Sigmoid colon (tissue), 7 donors: ENCODE measurements around the gene DEF6. TPM values are rescaled to one million over a fixed set of nuclear protein-coding genes. Genes with fewer than 3 reads are reported as not detected.
A peak's percentile ranks its signal among the peaks of the same experiment; 100 is the strongest.

Experiments used
- DNase-seq: peaks from one replicate; pipeline ENCODE4 v3.0.0-alpha.2; 2019
- H3K27ac ChIP-seq, 4 donors: fragments of 200-600 bp; sonication (generic); one replicate each; pipeline ENCODE4 v1.5.1; 2016 to 2019; ENCODE audit warnings: mild to moderate bottlenecking in 1 of 4
- H3K27me3 ChIP-seq, 3 donors: fragments of 200-600 bp; sonication (generic); one replicate each; pipeline ENCODE4 v1.5.1; 2019; ENCODE audit warnings: mild to moderate bottlenecking in 1 of 3
- H3K36me3 ChIP-seq, 4 donors: fragments of 200-600 bp; sonication (generic); one replicate each; pipeline ENCODE4 v1.5.1; 2016 to 2019
- H3K4me1 ChIP-seq, 4 donors: fragments of 200-600 bp; sonication (generic); one replicate each; pipeline ENCODE4 v1.5.1; 2017 to 2019
- H3K4me3 ChIP-seq, 4 donors: fragments of 200-600 bp; sonication (generic); one replicate each; pipeline ENCODE4 v1.5.1; 2017 to 2019; ENCODE audit warnings: mild to moderate bottlenecking in 2 of 4, moderate library complexity in 1 of 4
- H3K9me3 ChIP-seq, 4 donors: fragments of 200-600 bp in 3 of 4; sonication (generic) in 3 of 4; one replicate each; pipeline versions ENCODE4 v1.5.1 to v1.6.1; 2013 to 2019
- CTCF ChIP-seq, 4 experiments: fragments of 450-650 bp in 3 of 4; fragments of 200-600 bp in 1 of 4; IDR thresholded peaks; one replicate each; pipeline ENCODE4 v1.5.1; 2016 to 2019; ENCODE audit warnings: antibody characterized with exemption in 4 of 4, mild to moderate bottlenecking in 3 of 4, moderate library complexity in 2 of 4
- EP300 ChIP-seq, 4 donors: sonication (generic); formaldehyde crosslinking; IDR thresholded peaks; one replicate each; pipeline ENCODE4 v1.6.1; 2017; ENCODE audit warnings: antibody characterized with exemption in 4 of 4
- POLR2AphosphoS5 ChIP-seq, 4 donors: sonication (generic); formaldehyde crosslinking; IDR thresholded peaks; one replicate each; pipeline ENCODE4 v1.6.1; 2017; ENCODE audit warnings: antibody characterized with exemption in 4 of 4
- WGBS, 2 donors: extraction: QIAGEN DNeasy Blood & Tissue Kit; methylation state at CpG; one replicate each; pipeline ENCODE4 v1.1.7; 2013; 5-methylcytosine and 5-hydroxymethylcytosine counted together
- intact Hi-C: fragments of 100-400 bp; cut with DNase I; formaldehyde crosslinking; loops from one replicate; pipeline ENCODE4 v1.15.1; 2023
- polyA plus RNA-seq, 3 donors: library from polyadenylated mRNA; stranded (reverse); fragments of 200-250 nt; gene quantifications; one replicate each; pipeline ENCODE4 v1.2.3, GENCODE V29; 2013
- total RNA-seq, 4 donors: library from RNA; depleted of rRNA; stranded (reverse); fragments of >200 nt; gene quantifications; one replicate each; pipeline ENCODE4 v1.1.0, GENCODE V29; 2016
- donor health status: healthy with polysubstance abuse.
- donor health status: Bipolar disorder and iron deficiency.
- donor health status: healthy.

Gene DEF6
- total and polyA plus RNA-seq, 7 donors, result 1.4 to 30.1 (median 4.2) TPM

GRCh38 chr6:35370785-35371493 lies 73.3 kb downstream of the DEF6 start:
- TF ChIP-seq EP300 (IDR thresholded peaks at IDR 0.05), result peak in 1 of 4 donors; percentile 32
- TF ChIP-seq CTCF (IDR thresholded peaks at IDR 0.05), result no peak
- no peak for TF ChIP-seq POLR2AphosphoS5 (IDR thresholded peaks at IDR 0.05)
- 64 to 84% methylated on average over 9 of the region's 9 CpGs for WGBS, 2 donors
- no peak for DNase-seq
- Histone ChIP-seq H3K4me1 (peaks cover 0 to 38% (median 32%) of the 10 kb centered on the region in 4 donors), H3K27ac (peak overlapping the region in 2 of 4 donors; percentile 56 to 58), H3K9me3 (no peaks in the 10 kb centered on the region), H3K27me3 (no peaks in the 10 kb centered on the region), H3K4me3 (no peak overlapping the region), H3K36me3 (no peaks in the 10 kb centered on the region)
- intact Hi-C loops, result no loop called here

Other genes with a start within 250 kb of the DEF6 start
- under 1 TPM in 1 of 4 donors, not detected in 3; 0.66 TPM for gene TCP11, start 156.5 kb upstream of the DEF6 start, total RNA-seq
- gene TCP11, start 156.5 kb upstream of the DEF6 start, polyA plus RNA-seq, result not detected
- 10 to 100 TPM in 1 of 4 donors, 1 to 10 TPM in 3; 2.1 to 12.7 (median 5.3) TPM for gene SCUBE3, start 83.9 kb upstream of the DEF6 start, total RNA-seq
- gene SCUBE3, start 83.9 kb upstream of the DEF6 start, polyA plus RNA-seq, result under 1 TPM in 1 of 3 donors, not detected in 2; 0.29 TPM
- 10 to 100 TPM; 29.3 to 59.8 (median 31.8) TPM for gene ZNF76, start 38.1 kb upstream of the DEF6 start, total RNA-seq
- gene ZNF76, start 38.1 kb upstream of the DEF6 start, polyA plus RNA-seq, result 10 to 100 TPM; 14.3 to 28.3 (median 15.0) TPM
- 10 to 100 TPM in 1 of 4 donors, 1 to 10 TPM in 3; 5.8 to 16.8 (median 8.5) TPM for gene PPARD, start 44.7 kb downstream of the DEF6 start, total RNA-seq
- 10 to 100 TPM; 22.8 to 75.4 (median 31.5) TPM for gene PPARD, start 44.7 kb downstream of the DEF6 start, polyA plus RNA-seq
- 1 to 10 TPM; 3.3 to 3.9 (median 3.7) TPM for gene FANCE, start 154.5 kb downstream of the DEF6 start, total RNA-seq
- gene FANCE, start 154.5 kb downstream of the DEF6 start, polyA plus RNA-seq, result 1 to 10 TPM; 2.4 to 5.2 (median 3.2) TPM
- gene RPL10A, start 170.6 kb downstream of the DEF6 start, total RNA-seq, result 1,000 to 10,000 TPM; 1,381 to 2,837 (median 2,184) TPM
- 1,000 to 10,000 TPM; 1,931 to 3,217 (median 2,051) TPM for gene RPL10A, start 170.6 kb downstream of the DEF6 start, polyA plus RNA-seq
- gene TEAD3, start 199.3 kb downstream of the DEF6 start, total RNA-seq, result 10 to 100 TPM; 50.4 to 95.8 (median 74.8) TPM
- 10 to 100 TPM; 14.4 to 25.2 (median 14.6) TPM for gene TEAD3, start 199.3 kb downstream of the DEF6 start, polyA plus RNA-seq
- gene TULP1, start 215.1 kb downstream of the DEF6 start, total RNA-seq, result not detected
- not detected for gene TULP1, start 215.1 kb downstream of the DEF6 start, polyA plus RNA-seq